ENCODE data around the gene ACTR8. TPM values are rescaled to one million over a fixed set of nuclear protein-coding genes. Genes with fewer than 3 reads are reported as not detected.

The ACTR8 gene
- total RNA-seq, 1 donor from 2014 or later: 11.1 TPM

Other genes starting within 250 kb of the ACTR8 start
- gene CHDH, start 35.7 kb downstream of the ACTR8 start, total RNA-seq (ENCODE audit: insufficient read depth, low replicate concordance): 0.48 TPM
- gene IL17RB, start 35.6 kb downstream of the ACTR8 start, total RNA-seq (ENCODE audit: insufficient read depth, low replicate concordance): 2.9 TPM
- gene SELENOK, start 9.7 kb upstream of the ACTR8 start, total RNA-seq (ENCODE audit: insufficient read depth, low replicate concordance): 43.3 TPM
- 6.3 TPM for gene CACNA2D3, start 240.4 kb upstream of the ACTR8 start, total RNA-seq (ENCODE audit: insufficient read depth, low replicate concordance)